HepG2 (cell line): Measurements from ENCODE around the gene WDR83. TPM values are rescaled to one million over a fixed set of nuclear protein-coding genes. Genes with fewer than 3 reads are reported as not detected.

ENCODE experiments used
- FOXM1 ChIP-seq: sonication (generic); formaldehyde crosslinking; IDR thresholded peaks from 2 replicates; pipeline ENCODE4 v1.5.0; 2020; ENCODE audit warnings: missing genetic modification reagents
- HCFC1 ChIP-seq: fragments of 150-350 bp; IDR thresholded peaks from 2 replicates; pipeline ENCODE4 v1.6.1; 2014; ENCODE audit warnings: low read depth, low read length
- HMGA1 ChIP-seq: sonication (generic); formaldehyde crosslinking; conservative IDR thresholded peaks from 2 replicates; pipeline ENCODE4 v1.4.0; 2020; ENCODE audit warnings: missing genetic modification reagents
- HMGXB3 ChIP-seq: sonication (generic); formaldehyde crosslinking; IDR thresholded peaks from 2 replicates; pipeline ENCODE4 v1.4.0; 2020; ENCODE audit warnings: missing genetic modification reagents, borderline replicate concordance
- KAT8 ChIP-seq: IDR thresholded peaks from 2 replicates; pipeline ENCODE4 v1.6.1; 2016; ENCODE audit warnings: missing genetic modification reagents, missing compliant biosample characterization
- KLF6 ChIP-seq: IDR thresholded peaks from 2 replicates; pipeline ENCODE4 v1.8.0; 2016; ENCODE audit warnings: missing biosample characterization, missing genetic modification reagents
- PHF5A ChIP-seq: IDR thresholded peaks from one replicate; pipeline ENCODE4 v1.6.1; 2018; ENCODE audit warnings: low read depth, missing genetic modification reagents; ENCODE audit not compliant: unreplicated experiment
- POLR2AphosphoS5 ChIP-seq: IDR thresholded peaks from 2 replicates; pipeline ENCODE4 v1.6.1; 2012; ENCODE audit warnings: low read depth, low read length
- SMC3 ChIP-seq: IDR thresholded peaks from 2 replicates; pipeline ENCODE4 v1.6.1; 2011; ENCODE audit warnings: low read length, improper control_type of control experiment
- TGIF2 ChIP-seq: IDR thresholded peaks from 2 replicates; pipeline ENCODE4 v1.6.1; 2016; ENCODE audit warnings: control low read depth, missing compliant biosample characterization
- TOPORS ChIP-seq: sonication (generic); formaldehyde crosslinking; IDR thresholded peaks from 2 replicates; pipeline ENCODE4 v1.8.0; 2023; ENCODE audit warnings: mild to moderate bottlenecking, missing genetic modification reagents
- ZNF501 ChIP-seq: sonication (generic); formaldehyde crosslinking; IDR thresholded peaks from 2 replicates; pipeline ENCODE4 v1.5.1; 2020; ENCODE audit warnings: mild to moderate bottlenecking, moderate library complexity, missing genetic modification reagents
- ZNF567 ChIP-seq: sonication (generic); formaldehyde crosslinking; IDR thresholded peaks from 2 replicates; pipeline ENCODE4 v1.8.1; 2023; ENCODE audit warnings: mild to moderate bottlenecking, missing genetic modification reagents, borderline replicate concordance
- polyA plus RNA-seq, 8 experiments: library from polyadenylated mRNA; depleted of rRNA in 3 of 8; stranded (reverse) in 7 of 8; unstranded in 1 of 8; fragments of >200 nt; fragmentation: Illumina TruSeq in 4 of 8; extraction: Trizol in 4 of 8; gene quantifications; 2 replicates each; pipeline versions ENCODE4 v1.2.1 to v1.2.3, GENCODE V29; 2011 to 2016; ENCODE audit warnings: low read depth in 4 of 8, missing spikeins in 1 of 8, mixed read lengths in 1 of 8; ENCODE audit not compliant: insufficient read depth in 1 of 8
- total RNA-seq, 5 experiments: library from RNA; depleted of rRNA; stranded (reverse); fragments of >200 nt; fragmentation: Illumina TruSeq; extraction: Trizol; gene quantifications; 2 replicates each; pipeline ENCODE4 v1.2.3, GENCODE V29; 2016; ENCODE audit warnings: low read depth in 1 of 5
- TF ChIP-seq, protein P1 (sequence below): sonication (generic); formaldehyde crosslinking; IDR thresholded peaks from 2 replicates; pipeline ENCODE4 v1.5.1; 2020; ENCODE audit warnings: missing genetic modification reagents, mild to moderate bottlenecking, borderline replicate concordance
- TF ChIP-seq, protein P2 (sequence below): sonication (generic); formaldehyde crosslinking; IDR thresholded peaks from 2 replicates; pipeline ENCODE4 v1.5.0; 2020; ENCODE audit warnings: mild to moderate bottlenecking, missing genetic modification reagents, borderline replicate concordance
- TF ChIP-seq, protein P3 (sequence below): sonication (generic); formaldehyde crosslinking; IDR thresholded peaks from 2 replicates; pipeline ENCODE4 v1.4.0; 2020; ENCODE audit warnings: mild to moderate bottlenecking, missing genetic modification reagents

The WDR83 gene
- total and polyA plus RNA-seq, 2 of the 13 experiments (the other 11 are each of a cell fraction or from before 2014, with no cell fraction given), result 4.5 to 10.7 TPM

DNA sequence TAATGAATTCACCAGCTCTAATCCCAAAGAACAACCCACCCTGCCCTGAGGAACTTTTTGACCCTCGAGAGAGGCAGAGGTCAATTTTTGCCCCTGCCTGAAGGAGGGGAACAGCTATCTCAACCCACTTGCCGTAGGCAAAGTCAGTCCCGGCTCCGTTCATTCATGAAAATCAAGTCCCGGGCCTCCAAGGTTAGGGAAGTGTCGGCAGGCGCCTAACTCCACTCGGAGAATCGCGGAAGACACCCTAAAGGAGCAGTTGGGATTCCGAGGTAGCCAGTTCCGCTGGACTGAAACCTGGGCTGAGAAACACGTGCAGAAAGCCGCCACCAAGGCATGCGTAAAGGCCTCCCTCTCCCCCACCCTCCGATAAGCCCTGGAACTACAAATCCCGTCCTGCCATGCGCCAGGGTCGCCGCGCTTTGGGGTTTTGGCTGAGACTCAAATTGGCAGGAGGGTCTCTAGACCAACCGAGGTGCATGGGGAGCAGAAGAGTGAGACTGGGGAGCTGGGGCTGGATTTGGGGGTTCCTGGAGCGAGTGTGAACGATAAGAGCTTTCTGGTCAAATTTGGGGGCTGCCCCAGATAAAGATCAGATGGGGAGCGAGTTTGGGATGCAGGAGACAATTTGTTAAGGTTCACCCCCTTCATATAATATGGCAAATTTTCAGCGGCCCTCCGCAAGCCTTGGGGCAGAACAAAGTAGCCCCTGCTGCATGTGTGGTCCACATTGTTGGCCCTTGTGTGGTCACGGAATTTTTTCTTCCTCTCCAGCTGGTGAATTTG lies 57.2 kb downstream of the WDR83 start, which contains the start of gene TNPO2 (continued):
- TF ChIP-seq, protein P1, sequence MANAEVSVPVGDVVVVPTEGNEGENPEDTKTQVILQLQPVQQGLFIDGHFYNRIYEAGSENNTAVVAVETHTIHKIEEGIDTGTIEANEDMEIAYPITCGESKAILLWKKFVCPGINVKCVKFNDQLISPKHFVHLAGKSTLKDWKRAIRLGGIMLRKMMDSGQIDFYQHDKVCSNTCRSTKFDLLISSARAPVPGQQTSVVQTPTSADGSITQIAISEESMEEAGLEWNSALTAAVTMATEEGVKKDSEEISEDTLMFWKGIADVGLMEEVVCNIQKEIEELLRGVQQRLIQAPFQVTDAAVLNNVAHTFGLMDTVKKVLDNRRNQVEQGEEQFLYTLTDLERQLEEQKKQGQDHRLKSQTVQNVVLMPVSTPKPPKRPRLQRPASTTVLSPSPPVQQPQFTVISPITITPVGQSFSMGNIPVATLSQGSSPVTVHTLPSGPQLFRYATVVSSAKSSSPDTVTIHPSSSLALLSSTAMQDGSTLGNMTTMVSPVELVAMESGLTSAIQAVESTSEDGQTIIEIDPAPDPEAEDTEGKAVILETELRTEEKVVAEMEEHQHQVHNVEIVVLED (CRISPR knock-in tag), result peak; percentile 55; the same call in 1 of the 2 replicates
- TF ChIP-seq HMGXB3 (peak; percentile 78; the same call in 1 of the 2 replicates), TGIF2 (peak; percentile 38; the same call in 1 of the 2 replicates), PHF5A (no peak), FOXM1 (CRISPR knock-in tag) (no peak), POLR2AphosphoS5 (peak; percentile 72), KAT8 (CRISPR knock-in tag) (peak; percentile 59; the same call in 1 of the 2 replicates), SMC3 (no peak), KLF6 (peak; percentile 49; the same call in 1 of the 2 replicates), ZNF567 (CRISPR knock-in tag) (no peak), HMGA1 (CRISPR knock-in tag) (no peak), ZNF501 (peak; percentile 53), HCFC1 (peak; percentile 81), TOPORS (CRISPR knock-in tag) (no peak)
- TF ChIP-seq, protein P2, sequence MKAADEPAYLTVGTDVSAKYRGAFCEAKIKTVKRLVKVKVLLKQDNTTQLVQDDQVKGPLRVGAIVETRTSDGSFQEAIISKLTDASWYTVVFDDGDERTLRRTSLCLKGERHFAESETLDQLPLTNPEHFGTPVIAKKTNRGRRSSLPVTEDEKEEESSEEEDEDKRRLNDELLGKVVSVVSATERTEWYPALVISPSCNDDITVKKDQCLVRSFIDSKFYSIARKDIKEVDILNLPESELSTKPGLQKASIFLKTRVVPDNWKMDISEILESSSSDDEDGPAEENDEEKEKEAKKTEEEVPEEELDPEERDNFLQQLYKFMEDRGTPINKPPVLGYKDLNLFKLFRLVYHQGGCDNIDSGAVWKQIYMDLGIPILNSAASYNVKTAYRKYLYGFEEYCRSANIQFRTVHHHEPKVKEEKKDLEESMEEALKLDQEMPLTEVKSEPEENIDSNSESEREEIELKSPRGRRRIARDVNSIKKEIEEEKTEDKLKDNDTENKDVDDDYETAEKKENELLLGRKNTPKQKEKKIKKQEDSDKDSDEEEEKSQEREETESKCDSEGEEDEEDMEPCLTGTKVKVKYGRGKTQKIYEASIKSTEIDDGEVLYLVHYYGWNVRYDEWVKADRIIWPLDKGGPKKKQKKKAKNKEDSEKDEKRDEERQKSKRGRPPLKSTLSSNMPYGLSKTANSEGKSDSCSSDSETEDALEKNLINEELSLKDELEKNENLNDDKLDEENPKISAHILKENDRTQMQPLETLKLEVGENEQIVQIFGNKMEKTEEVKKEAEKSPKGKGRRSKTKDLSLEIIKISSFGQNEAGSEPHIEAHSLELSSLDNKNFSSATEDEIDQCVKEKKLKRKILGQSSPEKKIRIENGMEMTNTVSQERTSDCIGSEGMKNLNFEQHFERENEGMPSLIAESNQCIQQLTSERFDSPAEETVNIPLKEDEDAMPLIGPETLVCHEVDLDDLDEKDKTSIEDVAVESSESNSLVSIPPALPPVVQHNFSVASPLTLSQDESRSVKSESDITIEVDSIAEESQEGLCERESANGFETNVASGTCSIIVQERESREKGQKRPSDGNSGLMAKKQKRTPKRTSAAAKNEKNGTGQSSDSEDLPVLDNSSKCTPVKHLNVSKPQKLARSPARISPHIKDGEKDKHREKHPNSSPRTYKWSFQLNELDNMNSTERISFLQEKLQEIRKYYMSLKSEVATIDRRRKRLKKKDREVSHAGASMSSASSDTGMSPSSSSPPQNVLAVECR (CRISPR knock-in tag), result peak; percentile 86
- TF ChIP-seq, protein P3, sequence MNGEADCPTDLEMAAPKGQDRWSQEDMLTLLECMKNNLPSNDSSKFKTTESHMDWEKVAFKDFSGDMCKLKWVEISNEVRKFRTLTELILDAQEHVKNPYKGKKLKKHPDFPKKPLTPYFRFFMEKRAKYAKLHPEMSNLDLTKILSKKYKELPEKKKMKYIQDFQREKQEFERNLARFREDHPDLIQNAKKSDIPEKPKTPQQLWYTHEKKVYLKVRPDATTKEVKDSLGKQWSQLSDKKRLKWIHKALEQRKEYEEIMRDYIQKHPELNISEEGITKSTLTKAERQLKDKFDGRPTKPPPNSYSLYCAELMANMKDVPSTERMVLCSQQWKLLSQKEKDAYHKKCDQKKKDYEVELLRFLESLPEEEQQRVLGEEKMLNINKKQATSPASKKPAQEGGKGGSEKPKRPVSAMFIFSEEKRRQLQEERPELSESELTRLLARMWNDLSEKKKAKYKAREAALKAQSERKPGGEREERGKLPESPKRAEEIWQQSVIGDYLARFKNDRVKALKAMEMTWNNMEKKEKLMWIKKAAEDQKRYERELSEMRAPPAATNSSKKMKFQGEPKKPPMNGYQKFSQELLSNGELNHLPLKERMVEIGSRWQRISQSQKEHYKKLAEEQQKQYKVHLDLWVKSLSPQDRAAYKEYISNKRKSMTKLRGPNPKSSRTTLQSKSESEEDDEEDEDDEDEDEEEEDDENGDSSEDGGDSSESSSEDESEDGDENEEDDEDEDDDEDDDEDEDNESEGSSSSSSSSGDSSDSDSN, result peak; percentile 40; the same call in 1 of the 2 replicates
